ENCODE data around the gene JOSD1.

JOSD1 gene

GRCh38 chr22:38741576-38741975 is 40.8 kb upstream of the JOSD1 start:
- no peak overlapping the region for H3K4me3 ChIP-seq
- H3K27ac ChIP-seq: no peak overlapping the region
- no peak for TF ChIP-seq CTCF (IDR thresholded peaks at IDR 0.05)
- DNase-seq (ENCODE audit: low spot score): no peak

GRCh38 chr22:38741166-38741565 is 40.4 kb upstream of the JOSD1 start:
- H3K4me3 ChIP-seq: no peak overlapping the region
- DNase-seq (ENCODE audit: low spot score): no peak
- H3K27ac ChIP-seq: no peak overlapping the region
- no peak for TF ChIP-seq CTCF (IDR thresholded peaks at IDR 0.05)

GRCh38 chr22:38740754-38741153 is 40.0 kb upstream of the JOSD1 start:
- H3K4me3 ChIP-seq: no peak overlapping the region
- no peak for TF ChIP-seq CTCF (IDR thresholded peaks at IDR 0.05)
- no peak for DNase-seq (ENCODE audit: low spot score)
- H3K27ac ChIP-seq: no peak overlapping the region

GRCh38 chr22:38740116-38740723 is 39.5 kb upstream of the JOSD1 start:
- TF ChIP-seq CTCF (IDR thresholded peaks at IDR 0.05): no peak
- DNase-seq (ENCODE audit: low spot score): no peak
- Histone ChIP-seq H3K4me3 (no peak overlapping the region), H3K27ac (no peak overlapping the region)

- TF ChIP-seq CTCF (IDR thresholded peaks at IDR 0.05): no peak
- Histone ChIP-seq H3K27ac (peak overlapping the region in 1 of 2 donors; percentile 15), H3K4me3 (no peak overlapping the region)
- no peak for DNase-seq (ENCODE audit: low spot score)
Measured at GRCh38 chr22:38739300-38740055, 38.7 kb upstream of the JOSD1 start.

GRCh38 chr22:38738475-38739070 is 37.8 kb upstream of the JOSD1 start:
- peak overlapping the region in 1 of 2 donors; percentile 15 for H3K27ac ChIP-seq
- TF ChIP-seq CTCF (IDR thresholded peaks at IDR 0.05): no peak
- DNase-seq (ENCODE audit: low spot score): no peak

More at GRCh38 chr22:38738475-38739070, 37.8 kb upstream of the JOSD1 start:
- H3K4me3 ChIP-seq: no peak overlapping the region
